Thoracic aorta (tissue), 2 donors: ENCODE results near the gene JMJD1C. TPM values are rescaled to one million over a fixed set of nuclear protein-coding genes. Genes with fewer than 3 reads are reported as not detected.

Source experiments
- ATAC-seq: fragments of 150-250 bp; one replicate; pipeline ENCODE4 v1.8.0; 2017; ENCODE audit warnings: low read depth; ENCODE audit not compliant: insufficient number of reproducible peaks, low FRiP score
- DNase-seq: peaks from one replicate; pipeline ENCODE4 v3.0.0-alpha.2; 2020; ENCODE audit warnings: low spot score
- H3K27ac ChIP-seq, 2 donors: fragments of 200-600 bp; sonication (generic); 1 replicate in 1 of 2; 2 replicates in 1 of 2; pipeline ENCODE4 v1.5.1; 2016; ENCODE audit warnings: mild to moderate bottlenecking in 2 of 2, moderate library complexity in 2 of 2
- H3K27me3 ChIP-seq: fragments of 200-600 bp; sonication (generic); replicated peaks from 2 replicates; pipeline ENCODE4 v1.6.0; 2016; ENCODE audit warnings: mild to moderate bottlenecking; ENCODE audit not compliant: insufficient read depth
- H3K36me3 ChIP-seq: fragments of 200-600 bp; sonication (generic); one replicate; pipeline ENCODE4 v1.5.1; 2016
- H3K4me1 ChIP-seq, 2 donors: fragments of 200-600 bp; sonication (generic); 1 replicate in 1 of 2; 2 replicates in 1 of 2; pipeline versions ENCODE4 v1.5.1 to v1.6.0; 2016; ENCODE audit warnings: low read depth in 2 of 2, mild to moderate bottlenecking in 1 of 2; ENCODE audit not compliant: control insufficient read depth in 1 of 2
- H3K4me3 ChIP-seq: fragments of 200-600 bp; sonication (generic); 2 replicates; pipeline ENCODE4 v1.5.1; 2016; ENCODE audit warnings: mild to moderate bottlenecking
- H3K9me3 ChIP-seq: fragments of 200-600 bp; sonication (generic); 2 replicates; pipeline ENCODE4 v1.5.1; 2016
- total RNA-seq, 2 donors: library from RNA; depleted of rRNA; stranded (reverse); fragments of >200 nt; gene quantifications; one replicate each; pipeline versions ENCODE4 v1.1.0 to v1.2.3, GENCODE V29; 2016
- TF ChIP-seq, protein P1 (sequence below): fragments of 200-600 bp; sonication (generic); IDR thresholded peaks from one replicate; pipeline ENCODE4 v1.5.1; 2019; ENCODE audit warnings: antibody characterized with exemption

JMJD1C gene, protein sequence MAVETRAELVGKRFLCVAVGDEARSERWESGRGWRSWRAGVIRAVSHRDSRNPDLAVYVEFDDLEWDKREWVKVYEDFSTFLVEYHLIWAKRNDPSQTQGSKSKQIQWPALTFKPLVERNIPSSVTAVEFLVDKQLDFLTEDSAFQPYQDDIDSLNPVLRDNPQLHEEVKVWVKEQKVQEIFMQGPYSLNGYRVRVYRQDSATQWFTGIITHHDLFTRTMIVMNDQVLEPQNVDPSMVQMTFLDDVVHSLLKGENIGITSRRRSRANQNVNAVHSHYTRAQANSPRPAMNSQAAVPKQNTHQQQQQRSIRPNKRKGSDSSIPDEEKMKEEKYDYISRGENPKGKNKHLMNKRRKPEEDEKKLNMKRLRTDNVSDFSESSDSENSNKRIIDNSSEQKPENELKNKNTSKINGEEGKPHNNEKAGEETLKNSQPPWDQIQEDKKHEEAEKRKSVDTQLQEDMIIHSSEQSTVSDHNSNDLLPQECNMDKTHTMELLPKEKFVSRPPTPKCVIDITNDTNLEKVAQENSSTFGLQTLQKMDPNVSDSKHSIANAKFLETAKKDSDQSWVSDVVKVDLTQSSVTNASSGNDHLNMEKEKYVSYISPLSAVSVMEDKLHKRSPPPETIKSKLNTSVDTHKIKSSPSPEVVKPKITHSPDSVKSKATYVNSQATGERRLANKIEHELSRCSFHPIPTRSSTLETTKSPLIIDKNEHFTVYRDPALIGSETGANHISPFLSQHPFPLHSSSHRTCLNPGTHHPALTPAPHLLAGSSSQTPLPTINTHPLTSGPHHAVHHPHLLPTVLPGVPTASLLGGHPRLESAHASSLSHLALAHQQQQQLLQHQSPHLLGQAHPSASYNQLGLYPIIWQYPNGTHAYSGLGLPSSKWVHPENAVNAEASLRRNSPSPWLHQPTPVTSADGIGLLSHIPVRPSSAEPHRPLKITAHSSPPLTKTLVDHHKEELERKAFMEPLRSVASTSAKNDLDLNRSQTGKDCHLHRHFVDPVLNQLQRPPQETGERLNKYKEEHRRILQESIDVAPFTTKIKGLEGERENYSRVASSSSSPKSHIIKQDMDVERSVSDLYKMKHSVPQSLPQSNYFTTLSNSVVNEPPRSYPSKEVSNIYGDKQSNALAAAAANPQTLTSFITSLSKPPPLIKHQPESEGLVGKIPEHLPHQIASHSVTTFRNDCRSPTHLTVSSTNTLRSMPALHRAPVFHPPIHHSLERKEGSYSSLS (N-terminal part only)
- 100 to 1,000 TPM in 1 of 2 donors, 10 to 100 TPM in 1; 95.2 to 215 TPM for total RNA-seq

DNA sequence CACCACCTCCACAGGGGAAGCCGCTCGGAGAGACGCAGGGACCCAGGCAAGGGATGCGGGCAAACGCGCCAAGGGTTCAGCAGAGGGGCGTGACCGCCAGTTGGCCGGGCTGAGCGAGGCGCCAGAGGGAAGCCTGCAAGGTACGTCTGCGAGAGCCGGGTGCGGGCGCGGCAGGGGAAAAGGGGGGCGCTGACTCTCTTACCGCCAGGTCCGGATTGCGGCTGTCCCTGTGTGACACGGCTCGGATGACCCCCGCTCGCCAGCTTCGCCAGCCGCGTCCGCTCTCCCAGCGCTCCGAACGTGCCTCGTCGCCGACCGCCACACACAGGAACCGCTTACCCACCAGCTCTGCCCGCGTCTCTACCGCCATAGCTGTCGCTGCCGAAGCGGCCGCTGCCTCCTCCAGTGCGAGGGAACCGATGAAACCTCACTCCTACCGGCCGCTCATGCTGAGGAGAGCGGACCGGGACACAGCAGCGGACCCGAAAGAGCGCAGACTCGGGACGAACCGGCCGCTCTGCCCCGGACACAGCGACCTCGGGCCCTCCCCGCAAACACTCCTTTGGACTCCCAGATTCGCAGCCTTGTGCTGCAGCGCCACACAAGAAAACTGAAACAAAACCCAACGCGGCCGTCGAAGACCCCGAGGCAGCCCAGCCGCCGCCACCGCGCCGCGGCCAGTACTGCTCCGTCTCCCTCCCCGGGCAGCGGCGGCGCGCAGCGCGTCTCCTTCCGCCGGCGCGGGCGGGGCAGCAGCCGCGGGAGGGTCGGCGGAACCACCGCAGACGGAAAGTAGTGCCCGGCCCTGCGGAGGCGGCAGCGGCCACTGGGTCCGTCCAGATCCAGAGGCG lies at the start of gene JMJD1C:
Gene JMJD1C (minus strand): TSS at position 685 of the 851 bp plus-strand sequence. CDS start 315 bp downstream, at position 370.
- TF ChIP-seq, protein P1, sequence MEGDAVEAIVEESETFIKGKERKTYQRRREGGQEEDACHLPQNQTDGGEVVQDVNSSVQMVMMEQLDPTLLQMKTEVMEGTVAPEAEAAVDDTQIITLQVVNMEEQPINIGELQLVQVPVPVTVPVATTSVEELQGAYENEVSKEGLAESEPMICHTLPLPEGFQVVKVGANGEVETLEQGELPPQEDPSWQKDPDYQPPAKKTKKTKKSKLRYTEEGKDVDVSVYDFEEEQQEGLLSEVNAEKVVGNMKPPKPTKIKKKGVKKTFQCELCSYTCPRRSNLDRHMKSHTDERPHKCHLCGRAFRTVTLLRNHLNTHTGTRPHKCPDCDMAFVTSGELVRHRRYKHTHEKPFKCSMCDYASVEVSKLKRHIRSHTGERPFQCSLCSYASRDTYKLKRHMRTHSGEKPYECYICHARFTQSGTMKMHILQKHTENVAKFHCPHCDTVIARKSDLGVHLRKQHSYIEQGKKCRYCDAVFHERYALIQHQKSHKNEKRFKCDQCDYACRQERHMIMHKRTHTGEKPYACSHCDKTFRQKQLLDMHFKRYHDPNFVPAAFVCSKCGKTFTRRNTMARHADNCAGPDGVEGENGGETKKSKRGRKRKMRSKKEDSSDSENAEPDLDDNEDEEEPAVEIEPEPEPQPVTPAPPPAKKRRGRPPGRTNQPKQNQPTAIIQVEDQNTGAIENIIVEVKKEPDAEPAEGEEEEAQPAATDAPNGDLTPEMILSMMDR, result no peak
- no peaks in the 10 kb centered on the region for H3K27me3 ChIP-seq
- peaks cover 13 to 30% of the 10 kb centered on the region in 2 donors for H3K4me1 ChIP-seq
- H3K27ac ChIP-seq, result peak within 1 kb of the TSS; percentile 77 to 87
- H3K36me3 ChIP-seq, result no peaks in the 10 kb centered on the region
- DNase-seq (peak; percentile 13), ATAC-seq (peak; percentile 75)
- H3K4me3 ChIP-seq, result peak within 1 kb of the TSS; percentile 79
- H3K9me3 ChIP-seq, result no peaks in the 10 kb centered on the region

DNA sequence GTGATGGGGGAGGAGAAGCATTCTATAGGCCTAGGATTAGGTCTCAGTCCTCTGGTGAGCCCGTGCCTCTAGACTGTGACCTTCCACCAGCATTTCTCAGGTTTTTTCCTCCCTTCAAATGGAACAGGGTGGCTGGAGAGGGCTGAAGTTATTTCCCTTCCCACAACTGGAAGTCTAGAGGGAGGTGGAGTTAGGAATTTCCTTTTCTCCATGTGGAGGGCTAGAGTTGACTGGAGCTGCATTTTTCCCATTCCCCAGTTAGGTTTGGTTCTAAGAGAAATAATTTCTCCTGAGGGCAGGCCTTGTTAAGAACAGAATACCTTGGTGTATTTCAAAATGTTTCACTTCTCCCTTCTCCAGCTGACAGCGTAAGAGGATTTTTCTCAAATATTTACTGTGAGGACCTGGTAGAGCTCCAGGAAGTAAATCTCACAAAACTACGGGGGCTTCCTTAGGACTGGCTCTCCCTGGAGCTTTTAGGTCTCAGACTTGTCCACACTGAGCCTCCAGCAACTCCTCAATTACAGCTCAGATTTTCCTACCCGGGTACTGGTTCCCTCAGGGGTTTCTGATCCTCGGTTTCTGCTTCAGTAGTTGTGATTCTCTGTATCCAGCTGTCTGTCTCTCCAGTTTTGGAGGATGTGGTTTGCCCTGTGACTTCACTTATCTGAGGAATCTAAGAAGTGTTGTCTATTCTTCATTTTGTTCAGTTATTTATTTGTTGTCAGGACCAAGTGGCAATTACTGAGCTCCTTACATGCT lies 49.4 kb upstream of the JMJD1C start:
- no peaks in the 10 kb centered on the region for H3K36me3 ChIP-seq
- no peaks in the 10 kb centered on the region for H3K9me3 ChIP-seq
- peaks cover 43 to 60% of the 10 kb centered on the region in 2 donors for H3K4me1 ChIP-seq
- TF ChIP-seq, protein P1, result no peak
- H3K4me3 ChIP-seq, result peak overlapping the region; percentile 54
- H3K27me3 ChIP-seq, result no peaks in the 10 kb centered on the region
- ATAC-seq, result no peak
- DNase-seq, result no peak
- H3K27ac ChIP-seq, result peak overlapping the region; percentile 76 to 79

DNA sequence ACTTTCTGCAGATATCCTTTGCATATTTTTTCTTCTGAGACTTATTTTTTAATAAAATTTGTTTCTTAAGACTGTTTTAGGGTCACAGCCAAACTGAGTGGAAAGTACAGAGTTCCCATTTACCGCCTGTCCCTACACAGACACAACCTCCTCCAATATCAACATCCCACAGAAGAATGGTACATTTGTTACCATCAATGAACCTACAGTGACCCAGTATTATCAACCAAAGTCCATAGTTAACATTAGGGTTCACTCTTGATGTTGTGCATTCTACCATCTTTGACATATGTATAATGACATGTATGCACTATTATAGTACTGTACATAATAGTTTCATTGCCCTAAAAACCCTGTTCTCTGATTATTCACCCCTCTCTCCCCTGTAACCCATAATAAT lies 40.8 kb upstream of the JMJD1C start:
- ATAC-seq (no peak), DNase-seq (no peak)
- H3K4me3 ChIP-seq, result no peak overlapping the region
- TF ChIP-seq, protein P1, result no peak
- H3K27ac ChIP-seq, result peak overlapping the region; percentile 16 to 40
- no peaks in the 10 kb centered on the region for H3K9me3 ChIP-seq
- H3K27me3 ChIP-seq, result no peaks in the 10 kb centered on the region
- H3K36me3 ChIP-seq, result no peaks in the 10 kb centered on the region
- peaks cover 23 to 47% of the 10 kb centered on the region in 2 donors for H3K4me1 ChIP-seq

DNA sequence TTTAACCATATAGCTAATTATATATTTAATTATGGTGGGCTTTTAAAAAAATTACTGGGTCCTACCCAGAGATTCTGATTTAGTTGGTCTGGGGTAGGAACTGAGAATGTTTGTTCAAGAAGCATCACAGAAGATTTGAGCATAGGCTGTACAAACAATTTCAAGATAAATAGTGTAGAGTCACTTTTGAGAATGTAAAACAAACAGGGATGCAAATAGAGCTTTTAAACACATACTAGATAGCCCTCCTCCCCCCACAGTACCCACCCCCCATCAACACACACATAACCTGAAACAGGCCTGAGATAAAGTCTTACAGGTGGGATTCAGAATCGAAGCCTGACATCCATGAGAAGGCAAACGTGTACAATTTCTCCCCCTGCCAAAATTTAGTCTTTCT lies 39.8 kb upstream of the JMJD1C start:
- H3K9me3 ChIP-seq, result no peaks in the 10 kb centered on the region
- peaks cover 23 to 47% of the 10 kb centered on the region in 2 donors for H3K4me1 ChIP-seq
- H3K36me3 ChIP-seq, result no peaks in the 10 kb centered on the region
- ATAC-seq (no peak), DNase-seq (no peak)
- H3K27me3 ChIP-seq, result no peaks in the 10 kb centered on the region
- H3K4me3 ChIP-seq, result no peak overlapping the region
- TF ChIP-seq, protein P1, result no peak
- peak overlapping the region; percentile 16 to 40 for H3K27ac ChIP-seq
